Measurements from ENCODE around the gene IGFLR1.

DNA sequence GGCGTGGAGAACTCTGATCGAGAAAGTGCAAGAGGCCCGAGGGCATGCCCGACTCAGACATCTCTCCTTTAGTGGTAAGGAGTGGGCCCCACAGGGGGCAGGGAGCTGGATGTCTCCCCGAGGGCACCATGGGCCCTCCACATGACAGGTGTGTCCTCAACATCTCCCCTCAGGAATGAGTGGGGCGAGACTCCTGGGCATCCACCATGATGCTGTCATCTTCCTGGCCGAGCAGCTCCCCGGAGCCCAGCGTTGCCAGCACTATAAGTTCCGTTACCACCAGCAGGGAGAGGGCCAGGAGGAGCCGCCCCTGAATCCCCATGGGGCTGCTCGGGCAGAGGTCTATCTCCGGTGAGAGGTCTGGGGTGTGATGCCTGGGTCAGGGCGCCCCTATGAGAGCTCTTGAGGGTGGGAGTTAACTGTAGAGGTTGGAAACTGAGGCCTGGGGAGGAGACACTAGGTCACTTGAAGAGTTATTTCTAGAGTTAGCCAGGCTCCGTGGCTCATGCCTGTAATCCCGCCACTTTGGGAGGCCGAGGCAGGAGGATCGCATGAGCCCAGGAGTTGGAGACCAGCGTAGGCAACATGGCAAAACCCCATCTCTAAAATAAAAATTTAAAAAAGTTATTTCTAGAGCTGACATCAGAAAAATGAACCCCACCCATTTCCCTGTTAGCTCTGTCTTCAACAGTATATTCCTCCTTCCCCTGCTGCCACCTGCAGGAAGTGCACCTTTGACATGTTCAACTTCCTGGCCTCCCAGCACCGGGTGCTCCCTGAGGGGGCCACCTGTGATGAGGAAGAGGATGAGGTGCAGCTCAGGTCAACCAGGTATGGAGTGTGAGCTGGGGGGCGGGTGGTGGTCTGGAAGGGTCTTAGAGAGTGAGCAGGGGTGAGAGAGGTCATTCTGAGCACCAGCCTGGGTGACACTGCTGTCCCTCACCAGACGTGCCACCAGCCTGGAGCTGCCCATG, 5.1 kb downstream of the IGFLR1 start:
- TF ChIP-seq PATZ1 (CRISPR knock-in tag; IDR thresholded peaks at IDR 0.05; ENCODE audit: borderline replicate concordance) = no peak
- no peak for TF ChIP-seq RARB (CRISPR knock-in tag; IDR thresholded peaks at IDR 0.05)
- no peak for TF ChIP-seq ZC3H10 (CRISPR knock-in tag; IDR thresholded peaks at IDR 0.05)
- no peak for TF ChIP-seq ZFP30 (CRISPR knock-in tag; IDR thresholded peaks at IDR 0.05)
- TF ChIP-seq SNAI2 (CRISPR knock-in tag; IDR thresholded peaks at IDR 0.05) = no peak
- TF ChIP-seq BACH2 (CRISPR knock-in tag; IDR thresholded peaks at IDR 0.05; ENCODE audit: borderline replicate concordance) = no peak
- TF ChIP-seq ARNTL (CRISPR knock-in tag; IDR thresholded peaks at IDR 0.05; ENCODE audit: borderline replicate concordance, low read depth) = no peak
- no peak for TF ChIP-seq ZNF565 (CRISPR knock-in tag; conservative IDR thresholded peaks at IDR 0.05; ENCODE audit: low read depth)
- TF ChIP-seq, protein P1, sequence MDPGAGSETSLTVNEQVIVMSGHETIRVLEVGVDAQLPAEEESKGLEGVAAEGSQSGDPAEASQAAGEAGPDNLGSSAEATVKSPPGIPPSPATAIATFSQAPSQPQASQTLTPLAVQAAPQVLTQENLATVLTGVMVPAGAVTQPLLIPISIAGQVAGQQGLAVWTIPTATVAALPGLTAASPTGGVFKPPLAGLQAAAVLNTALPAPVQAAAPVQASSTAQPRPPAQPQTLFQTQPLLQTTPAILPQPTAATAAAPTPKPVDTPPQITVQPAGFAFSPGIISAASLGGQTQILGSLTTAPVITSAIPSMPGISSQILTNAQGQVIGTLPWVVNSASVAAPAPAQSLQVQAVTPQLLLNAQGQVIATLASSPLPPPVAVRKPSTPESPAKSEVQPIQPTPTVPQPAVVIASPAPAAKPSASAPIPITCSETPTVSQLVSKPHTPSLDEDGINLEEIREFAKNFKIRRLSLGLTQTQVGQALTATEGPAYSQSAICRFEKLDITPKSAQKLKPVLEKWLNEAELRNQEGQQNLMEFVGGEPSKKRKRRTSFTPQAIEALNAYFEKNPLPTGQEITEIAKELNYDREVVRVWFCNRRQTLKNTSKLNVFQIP (CRISPR knock-in tag; IDR thresholded peaks at IDR 0.05; ENCODE audit: borderline replicate concordance, low read depth) = no peak
- TF ChIP-seq ESRRG (CRISPR knock-in tag; IDR thresholded peaks at IDR 0.05) = no peak
- TF ChIP-seq TCF4 (CRISPR knock-in tag; IDR thresholded peaks at IDR 0.05; ENCODE audit: borderline replicate concordance) = no peak
- no peak for TF ChIP-seq ZNF8 (CRISPR knock-in tag; IDR thresholded peaks at IDR 0.05)
- TF ChIP-seq ISL1 (CRISPR knock-in tag; IDR thresholded peaks at IDR 0.05) = no peak
- TF ChIP-seq TOX (CRISPR knock-in tag; IDR thresholded peaks at IDR 0.05; ENCODE audit: borderline replicate concordance) = no peak

Measured in SK-N-SH treated with all-trans-retinoic acid at 6 μM for 48 hours (cell line).